ENCODE data around the gene GRAMD1B. TPM values are rescaled to one million over a fixed set of nuclear protein-coding genes. Genes with fewer than 3 reads are reported as not detected.

GRAMD1B gene
- total and polyA plus RNA-seq, 2 donors (not counting 1 experiment from before 2014, with no cell fraction given), result 0.58 to 11.6 TPM

DNA sequence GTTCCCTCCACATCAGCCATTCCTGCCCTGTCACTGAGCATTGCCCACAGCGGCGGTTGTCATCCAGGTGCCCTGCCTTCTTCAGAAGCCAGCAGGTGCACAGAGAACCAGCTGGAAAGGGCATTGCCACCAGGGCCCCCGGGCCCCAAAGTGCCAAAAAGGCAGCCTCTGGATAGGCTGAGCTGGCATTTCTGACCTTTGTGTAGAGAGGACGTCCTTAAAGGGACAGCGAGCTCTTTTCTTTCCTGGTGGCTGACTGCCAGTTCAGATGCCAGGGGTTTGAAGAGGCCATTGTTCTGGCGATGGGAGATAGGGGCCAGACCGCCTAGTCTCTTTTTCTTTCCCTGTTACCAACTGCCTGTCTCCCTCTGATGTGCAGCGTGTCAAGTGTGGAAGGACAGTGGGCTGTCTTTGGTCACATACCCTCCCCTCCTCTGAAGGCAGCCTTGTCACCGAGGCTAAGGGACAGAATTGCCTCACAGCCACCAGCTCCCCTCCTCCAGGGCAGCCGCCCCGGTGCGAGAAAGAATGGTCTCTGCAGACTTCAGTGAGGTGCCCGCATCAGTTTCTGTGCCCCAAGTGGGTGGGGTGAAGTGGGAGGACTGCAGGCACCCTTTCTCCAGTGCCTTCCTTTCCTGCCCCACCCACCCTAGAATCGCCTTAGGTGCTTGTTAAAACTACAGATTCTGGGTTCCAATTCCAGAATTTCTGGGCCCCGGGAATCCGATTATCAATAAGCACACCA, 114.7 kb downstream of the GRAMD1B start:
- H3K9ac ChIP-seq (ENCODE audit: low read length), result no peak overlapping the region
- no peaks in the 10 kb centered on the region for H3K9me3 Mint-ChIP-seq (ENCODE audit: insufficient read depth)
- no peak overlapping the region for H2AFZ ChIP-seq (ENCODE audit: insufficient read depth, low read depth, low read length, poor library complexity, severe bottlenecking)
- TF ChIP-seq EZH2 (IDR thresholded peaks at IDR 0.05; ENCODE audit: borderline replicate concordance, insufficient read depth, low read depth, low read length, poor library complexity, severe bottlenecking) (no peak), CTCF (IDR thresholded peaks at IDR 0.05) (no peak)
- H3K4me1 Mint-ChIP-seq, result peaks cover 20% of the 10 kb centered on the region
- no peak overlapping the region for H3K27ac Mint-ChIP-seq
- intact Hi-C loops (cut with micrococcal nuclease), result no loop called here
- DNase-seq (no peak), ATAC-seq (ENCODE audit: low read depth) (no peak)
- H3K27ac ChIP-seq (ENCODE audit: low read length in 2 of 2), result no peak overlapping the region
- H3K9me3 ChIP-seq (ENCODE audit: control extremely low read depth in 1 of 3, control insufficient read depth in 2 of 3, insufficient read depth in 1 of 3, low read length in 2 of 3), result no peaks in the 10 kb centered on the region
- H3K4me3 Mint-ChIP-seq, result no peak overlapping the region
- 95% methylated on average over 8 of the region's 16 CpGs for WGBS (ENCODE audit: insufficient coverage)
- ChIA-PET CTCF (no interaction called here), POLR2A (no interaction called here)
- no peaks in the 10 kb centered on the region for H3K27me3 ChIP-seq (replicated peaks in 1 of 4; ENCODE audit: control extremely low read depth in 1 of 4, control insufficient read depth in 3 of 4, insufficient read depth in 4 of 4, low read length in 3 of 4)
- H4K20me1 ChIP-seq (ENCODE audit: control insufficient read depth, insufficient read depth, low read length, poor library complexity, severe bottlenecking), result no peaks in the 10 kb centered on the region
- H3K4me2 ChIP-seq (replicated peaks; ENCODE audit: low read depth, low read length, poor library complexity, severe bottlenecking), result no peak overlapping the region
- H3K4me1 ChIP-seq (ENCODE audit: control insufficient read depth in 2 of 2, insufficient read depth in 2 of 2, low read length in 2 of 2), result peaks cover 0 to 19% of the 10 kb centered on the region in 2 donors
- no peak overlapping the region for H3K4me3 ChIP-seq (ENCODE audit: control extremely low read depth in 1 of 5, extremely low read depth in 1 of 5, insufficient read depth in 1 of 5, low read depth in 2 of 5, low read length in 4 of 5)
- H3K27me3 Mint-ChIP-seq, result no peaks in the 10 kb centered on the region
- no peaks in the 10 kb centered on the region for H3K79me2 ChIP-seq (ENCODE audit: control insufficient read depth, insufficient read depth, low read length)
- H3K36me3 ChIP-seq (replicated peaks in 1 of 2; ENCODE audit: control extremely low read depth in 1 of 2, control insufficient read depth in 1 of 2, extremely low read depth in 1 of 2, insufficient read depth in 2 of 2, low read length in 1 of 2), result no peaks in the 10 kb centered on the region

DNA sequence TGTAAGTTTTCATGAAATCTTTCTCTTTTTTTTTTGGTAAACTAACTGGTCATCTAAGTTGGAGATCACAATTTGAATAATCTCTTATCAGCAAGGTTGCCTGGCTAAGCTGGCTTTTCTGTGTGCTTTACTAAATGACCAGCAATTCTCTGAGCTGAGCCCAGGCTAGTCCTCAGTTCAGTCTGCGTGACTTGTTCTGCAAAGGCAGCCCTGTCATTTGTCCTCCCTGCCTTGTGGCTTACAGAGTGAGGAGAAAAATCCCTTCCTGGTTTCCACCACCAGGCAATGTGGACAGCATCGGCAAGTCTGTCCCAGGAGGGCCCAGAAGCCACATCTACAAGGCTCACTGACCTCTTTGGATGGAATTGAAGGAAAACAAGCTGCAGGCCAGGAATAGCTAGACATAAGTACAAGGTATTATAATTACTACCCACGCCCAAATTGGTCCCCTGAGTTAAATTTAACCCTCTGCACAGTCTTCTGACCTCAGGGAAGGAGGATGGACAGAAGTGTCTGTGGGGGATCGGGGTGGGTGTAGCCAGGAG, 115.7 kb downstream of the GRAMD1B start:
- Mint-ChIP-seq H3K4me1 (peaks cover 20% of the 10 kb centered on the region), H3K9me3 (ENCODE audit: insufficient read depth) (no peaks in the 10 kb centered on the region), H3K27me3 (no peaks in the 10 kb centered on the region), H3K4me3 (no peak overlapping the region), H3K27ac (no peak overlapping the region)
- Histone ChIP-seq H3K27ac (ENCODE audit: low read length in 2 of 2) (no peak overlapping the region), H3K4me2 (replicated peaks; ENCODE audit: low read depth, low read length, poor library complexity, severe bottlenecking) (no peak overlapping the region), H2AFZ (ENCODE audit: insufficient read depth, low read depth, low read length, poor library complexity, severe bottlenecking) (no peak overlapping the region), H3K4me1 (ENCODE audit: control insufficient read depth in 2 of 2, insufficient read depth in 2 of 2, low read length in 2 of 2) (peaks cover 0 to 19% of the 10 kb centered on the region in 2 donors), H3K79me2 (ENCODE audit: control insufficient read depth, insufficient read depth, low read length) (no peaks in the 10 kb centered on the region), H4K20me1 (ENCODE audit: control insufficient read depth, insufficient read depth, low read length, poor library complexity, severe bottlenecking) (no peaks in the 10 kb centered on the region), H3K9ac (ENCODE audit: low read length) (no peak overlapping the region), H3K27me3 (replicated peaks in 1 of 4; ENCODE audit: control extremely low read depth in 1 of 4, control insufficient read depth in 3 of 4, insufficient read depth in 4 of 4, low read length in 3 of 4) (no peaks in the 10 kb centered on the region), H3K9me3 (ENCODE audit: control extremely low read depth in 1 of 3, control insufficient read depth in 2 of 3, insufficient read depth in 1 of 3, low read length in 2 of 3) (no peaks in the 10 kb centered on the region), H3K4me3 (ENCODE audit: control extremely low read depth in 1 of 5, extremely low read depth in 1 of 5, insufficient read depth in 1 of 5, low read depth in 2 of 5, low read length in 4 of 5) (no peak overlapping the region), H3K36me3 (replicated peaks in 1 of 2; ENCODE audit: control extremely low read depth in 1 of 2, control insufficient read depth in 1 of 2, extremely low read depth in 1 of 2, insufficient read depth in 2 of 2, low read length in 1 of 2) (no peaks in the 10 kb centered on the region)
- no peak for DNase-seq
- intact Hi-C loops (cut with micrococcal nuclease), result no loop called here
- WGBS (ENCODE audit: insufficient coverage), result 65% methylated on average over 2 of the region's 4 CpGs
- TF ChIP-seq CTCF (IDR thresholded peaks at IDR 0.05) (no peak), EZH2 (IDR thresholded peaks at IDR 0.05; ENCODE audit: borderline replicate concordance, insufficient read depth, low read depth, low read length, poor library complexity, severe bottlenecking) (no peak)
- ChIA-PET POLR2A (no interaction called here), CTCF (interaction anchor here (1.2 to 2.2 kb wide), 3 partner anchors 9 to 11 kb away, joined by 3 to 8 read pairs (median 3); no protein-coding TSS in a partner anchor)
- no peak for ATAC-seq (ENCODE audit: low read depth)
